HepG2 (cell line): Measurements from ENCODE around the gene ABCC9. TPM values are rescaled to one million over a fixed set of nuclear protein-coding genes. Genes with fewer than 3 reads are reported as not detected.

Experiments used
- ATAC-seq: fragments of 200-7000 bp; cut with Tn5 transposase; 3 replicates; pipeline ENCODE4 v1.9.1; 2020; ENCODE audit warnings: mild to moderate bottlenecking, moderate library complexity
- BruUV-seq: library from RNA; stranded (reverse); fragments of 400-500 nt; replicated peaks from 2 replicates; lab custom pipeline; 2021; lab: Mats Ljungman, UMichigan
- CTCF ChIA-PET: fragments of 300-600 bp; formaldehyde crosslinking; extraction: SDS; loops from one replicate; lab custom pipeline; 2021; ENCODE audit warnings: low total read pairs, inconsistent platforms, low intra/inter-chr PET ratio; lab: Yijun Ruan, JAX
- POLR2A ChIA-PET: fragments of 350-600 bp; sonication (Branson Sonifier 250); formaldehyde crosslinking; loops from one replicate; lab custom pipeline; 2020; ENCODE audit warnings: antibody characterized with exemption, inconsistent platforms; lab: Yijun Ruan, JAX
- DNase-seq: peaks from one replicate; pipeline ENCODE4 v3.0.0-alpha.2; 2015; ENCODE audit warnings: low spot score
- FAIRE-seq: peaks from 3 replicates; lab custom pipeline; 2011; peaks lifted over from hg19 to GRCh38; lab: Jason Lieb, UNC
- H2AFZ ChIP-seq: one replicate; pipeline ENCODE4 v1.6.1; 2011; ENCODE audit warnings: low read length, inconsistent platforms
- H3K27ac ChIP-seq: fragments of 300-600 bp; 3 replicates; pipeline ENCODE4 v1.8.0; 2011; ENCODE audit warnings: mixed run types, mild to moderate bottlenecking, mixed read lengths, low read length, inconsistent platforms; ENCODE audit not compliant: insufficient read depth; ENCODE audit errors: extremely low read length
- H3K27me3 ChIP-seq, 2 experiments: fragments of 200-600 bp in 1 of 2; 2 replicates in 1 of 2; 3 replicates in 1 of 2; pipeline versions ENCODE4 v1.6.0 to v1.8.0; 2011; ENCODE audit warnings: low read length in 2 of 2, mild to moderate bottlenecking in 2 of 2, moderate library complexity in 2 of 2, inconsistent platforms in 1 of 2; ENCODE audit not compliant: insufficient read depth in 2 of 2, control insufficient read depth in 1 of 2
- H3K36me3 ChIP-seq, 2 experiments: fragments of 200-600 bp in 1 of 2; replicated peaks in 1 of 2; 2 replicates in 1 of 2; 3 replicates in 1 of 2; pipeline versions ENCODE4 v1.5.1 to v1.8.0; 2011; ENCODE audit warnings: low read length in 2 of 2, inconsistent platforms in 1 of 2; ENCODE audit not compliant: insufficient read depth in 2 of 2, control insufficient read depth in 1 of 2
- H3K4me1 ChIP-seq: 2 replicates; pipeline ENCODE4 v1.5.1; 2012; ENCODE audit warnings: low read length, inconsistent platforms; ENCODE audit not compliant: insufficient read depth
- H3K4me2 ChIP-seq: 2 replicates; pipeline ENCODE4 v1.6.0; 2011; ENCODE audit warnings: low read depth, low read length, inconsistent platforms
- H3K4me3 ChIP-seq, 3 experiments: fragments of 200-600 bp in 1 of 3; sonication (generic), shearing (Covaris generic) in 1 of 3; replicated peaks in 1 of 3; 2 replicates each; pipeline ENCODE4 v1.5.1; 2011 to 2016; ENCODE audit warnings: low read length in 3 of 3, inconsistent platforms in 2 of 3, low read depth in 2 of 3, mild to moderate bottlenecking in 2 of 3, control low read depth in 1 of 3, mixed read lengths in 1 of 3; ENCODE audit not compliant: insufficient read depth in 1 of 3
- H3K79me2 ChIP-seq: one replicate; pipeline ENCODE4 v1.6.1; 2011; ENCODE audit warnings: low read length, inconsistent platforms; ENCODE audit not compliant: insufficient read depth
- H3K9ac ChIP-seq: 2 replicates; pipeline ENCODE4 v1.6.0; 2011; ENCODE audit warnings: mild to moderate bottlenecking, low read depth, low read length, inconsistent platforms; ENCODE audit not compliant: insufficient read depth
- H3K9me3 ChIP-seq: 2 replicates; pipeline ENCODE4 v1.5.1; 2012; ENCODE audit warnings: mild to moderate bottlenecking, low read length
- H4K20me1 ChIP-seq: 2 replicates; pipeline ENCODE4 v1.6.0; 2011; ENCODE audit warnings: inconsistent platforms, mild to moderate bottlenecking, low read length, moderate library complexity; ENCODE audit not compliant: insufficient read depth
- BCL6 ChIP-seq: IDR thresholded peaks from 2 replicates; pipeline ENCODE4 v1.6.1; 2016; ENCODE audit warnings: missing genetic modification reagents, missing compliant biosample characterization
- GMEB2 ChIP-seq: IDR thresholded peaks from 2 replicates; pipeline ENCODE4 v1.6.1; 2016; ENCODE audit warnings: missing biosample characterization, missing genetic modification reagents, low read depth
- GPN1 ChIP-seq: sonication (generic); formaldehyde crosslinking; IDR thresholded peaks from 2 replicates; pipeline ENCODE4 v1.5.1; 2020; ENCODE audit warnings: missing genetic modification reagents, borderline replicate concordance
- MIER3 ChIP-seq: IDR thresholded peaks from 2 replicates; pipeline ENCODE4 v1.6.1; 2016; ENCODE audit warnings: missing compliant biosample characterization, borderline replicate concordance
- MLLT10 ChIP-seq: sonication (generic); formaldehyde crosslinking; IDR thresholded peaks from 2 replicates; pipeline ENCODE4 v1.4.0; 2020; ENCODE audit warnings: missing genetic modification reagents
- MTF1 ChIP-seq: sonication (generic); formaldehyde crosslinking; IDR thresholded peaks from 2 replicates; pipeline ENCODE4 v1.5.0; 2020; ENCODE audit warnings: missing genetic modification reagents
- NCOA5 ChIP-seq: sonication (generic); formaldehyde crosslinking; IDR thresholded peaks from 2 replicates; pipeline ENCODE4 v1.4.0; 2020; ENCODE audit warnings: missing genetic modification reagents
- ONECUT2 ChIP-seq: sonication (generic); formaldehyde crosslinking; IDR thresholded peaks from 2 replicates; pipeline ENCODE4 v1.4.0; 2020; ENCODE audit warnings: missing genetic modification reagents
- RBAK ChIP-seq: sonication (generic); formaldehyde crosslinking; IDR thresholded peaks from 2 replicates; pipeline ENCODE4 v1.5.1; 2020; ENCODE audit warnings: mild to moderate bottlenecking, missing genetic modification reagents
- REL ChIP-seq: sonication (generic); formaldehyde crosslinking; conservative IDR thresholded peaks from 2 replicates; pipeline ENCODE4 v1.8.0; 2022; ENCODE audit warnings: mild to moderate bottlenecking, missing genetic modification reagents, moderate library complexity
- RXRB ChIP-seq: IDR thresholded peaks from 2 replicates; pipeline ENCODE4 v1.6.1; 2016; ENCODE audit warnings: borderline replicate concordance, missing genetic modification reagents, missing compliant biosample characterization
- SATB2 ChIP-seq: sonication (generic); formaldehyde crosslinking; IDR thresholded peaks from 2 replicates; pipeline ENCODE4 v1.5.0; 2020; ENCODE audit warnings: missing genetic modification reagents
- SCMH1 ChIP-seq: sonication (generic); formaldehyde crosslinking; IDR thresholded peaks from 2 replicates; pipeline ENCODE4 v1.9.0; 2021; ENCODE audit warnings: missing genetic modification reagents, mild to moderate bottlenecking, borderline replicate concordance
- SUZ12 ChIP-seq: fragments of 150-350 bp; IDR thresholded peaks from 2 replicates; pipeline ENCODE4 v1.6.1; 2014; ENCODE audit warnings: low read depth, low read length
- TAF1 ChIP-seq: sonication (generic); formaldehyde crosslinking; IDR thresholded peaks from 2 replicates; pipeline ENCODE4 v1.4.0; 2020; ENCODE audit warnings: missing genetic modification reagents
- TRIM24 ChIP-seq: sonication (generic); formaldehyde crosslinking; IDR thresholded peaks from 2 replicates; pipeline ENCODE4 v1.8.0; 2022; ENCODE audit warnings: mild to moderate bottlenecking, missing genetic modification reagents
- ZNF225 ChIP-seq: sonication (generic); formaldehyde crosslinking; IDR thresholded peaks from 2 replicates; pipeline ENCODE4 v1.4.0; 2020; ENCODE audit warnings: mild to moderate bottlenecking, missing genetic modification reagents
- ZNF280B ChIP-seq: sonication (generic); formaldehyde crosslinking; IDR thresholded peaks from 2 replicates; pipeline ENCODE4 v1.5.0; 2020; ENCODE audit warnings: missing genetic modification reagents, mild to moderate bottlenecking, borderline replicate concordance
- ZNF652 ChIP-seq: IDR thresholded peaks from 2 replicates; pipeline ENCODE4 v1.6.1; 2016; ENCODE audit warnings: low read depth, borderline replicate concordance
- ZNF737 ChIP-seq: sonication (generic); formaldehyde crosslinking; IDR thresholded peaks from 2 replicates; pipeline ENCODE4 v1.5.0; 2020; ENCODE audit warnings: missing genetic modification reagents, mild to moderate bottlenecking, borderline replicate concordance
- WGBS: methylation state at CpG from one replicate; pipeline ENCODE4 v1.1.6; 2017; ENCODE audit warnings: low lambda C conversion rate; 5-methylcytosine and 5-hydroxymethylcytosine counted together
- in situ Hi-C: cut with HindIII; loops from 2 replicates; pipeline ENCODE4 v1.10.0; 2017; ENCODE audit warnings: low pct_unique_long_range_greater_than_20kb; ENCODE audit not compliant: extremely low pct_ligation_motif_present
- intact Hi-C: fragments of 100-400 bp; cut with micrococcal nuclease; formaldehyde crosslinking; loops from one replicate; pipeline ENCODE4 v1.10.0; 2022; ENCODE audit not compliant: unreplicated experiment
- polyA plus RNA-seq, 8 experiments: library from polyadenylated mRNA; depleted of rRNA in 3 of 8; stranded (reverse) in 7 of 8; unstranded in 1 of 8; fragments of >200 nt; fragmentation: Illumina TruSeq in 4 of 8; extraction: Trizol in 4 of 8; gene quantifications; 2 replicates each; pipeline versions ENCODE4 v1.2.1 to v1.2.3, GENCODE V29; 2011 to 2016; ENCODE audit warnings: low read depth in 4 of 8, missing spikeins in 1 of 8, mixed read lengths in 1 of 8; ENCODE audit not compliant: insufficient read depth in 1 of 8
- total RNA-seq, 5 experiments: library from RNA; depleted of rRNA; stranded (reverse); fragments of >200 nt; fragmentation: Illumina TruSeq; extraction: Trizol; gene quantifications; 2 replicates each; pipeline ENCODE4 v1.2.3, GENCODE V29; 2016; ENCODE audit warnings: low read depth in 1 of 5

ABCC9 gene
- total and polyA plus RNA-seq, 2 of the 13 experiments (the other 11 are each of a cell fraction or from before 2014, with no cell fraction given), result not detected

GRCh38 chr12:21962821-21963220 lies 21.6 kb upstream of the ABCC9 start:
- Histone ChIP-seq H3K9ac (no peak overlapping the region), H3K27ac (no peak overlapping the region), H3K4me2 (no peak overlapping the region), H3K9me3 (peaks cover 16% of the 10 kb centered on the region), H4K20me1 (no peaks in the 10 kb centered on the region), H2AFZ (no peak overlapping the region), H3K4me1 (no peaks in the 10 kb centered on the region), H3K27me3 (no peaks in the 10 kb centered on the region), H3K79me2 (no peaks in the 10 kb centered on the region), H3K36me3 (no peaks in the 10 kb centered on the region), H3K4me3 (no peak overlapping the region)
- intact Hi-C loops, result no loop called here
- in situ Hi-C loops, result no loop called here
- no peak for DNase-seq
- CTCF ChIA-PET, result no interaction called here
- no peak for TF ChIP-seq SUZ12
- TF ChIP-seq MTF1 (CRISPR knock-in tag), result no peak
- TF ChIP-seq TAF1 (CRISPR knock-in tag), result no peak
- no peak for TF ChIP-seq RXRB
- TF ChIP-seq ZNF225 (CRISPR knock-in tag), result no peak
- TF ChIP-seq GPN1 (CRISPR knock-in tag), result no peak
- TF ChIP-seq SCMH1 (CRISPR knock-in tag), result no peak
- TF ChIP-seq REL (CRISPR knock-in tag), result no peak
- TF ChIP-seq ZNF280B (CRISPR knock-in tag), result no peak
- TF ChIP-seq ZNF652 (CRISPR knock-in tag), result no peak
- no peak for TF ChIP-seq ZNF737
- no peak for TF ChIP-seq SATB2 (CRISPR knock-in tag)
- TF ChIP-seq MLLT10 (CRISPR knock-in tag), result no peak
- TF ChIP-seq NCOA5 (CRISPR knock-in tag), result no peak
- no peak for TF ChIP-seq ONECUT2
- no peak for TF ChIP-seq RBAK (CRISPR knock-in tag)
- TF ChIP-seq TRIM24 (CRISPR knock-in tag), result no peak
- TF ChIP-seq BCL6 (CRISPR knock-in tag), result no peak
- no peak for TF ChIP-seq MIER3 (CRISPR knock-in tag)
- no peak for TF ChIP-seq GMEB2 (CRISPR knock-in tag)
- no TSS peak for BruUV-seq
- ATAC-seq, result no peak
- 39% methylated on average over 5 of the region's 5 CpGs for WGBS
- POLR2A ChIA-PET, result no interaction called here
- FAIRE-seq, result no peak
